ENCODE results near the gene UBAC2.

GRCh38 chr13:99264051-99264450 lies 63.4 kb downstream of the UBAC2 start:
- TF ChIP-seq CTCF (conservative IDR thresholded peaks at IDR 0.05; ENCODE audit: low read length) = no peak
- no peak for TF ChIP-seq EZH2phosphoT487 (IDR thresholded peaks at IDR 0.05; ENCODE audit: borderline replicate concordance, low read depth, low read length)

Measured in OCI-LY7 (cell line).